ENCODE measurements around the gene RAB7A. TPM values are rescaled to one million over a fixed set of nuclear protein-coding genes. Genes with fewer than 3 reads are reported as not detected.

Gene RAB7A
- total RNA-seq, 1 experiment from 2014 or later = 155 TPM

- H2AK5ac ChIP-seq (ENCODE audit: insufficient read length, low read length) = no peak overlapping the region
- WGBS (ENCODE audit: extremely low coverage, insufficient read length, low lambda C conversion rate) = no CpG with 5 or more reads among the region's 1 CpG
- no peak overlapping the region for H3K23ac ChIP-seq (ENCODE audit: insufficient read length, low read depth, low read length)
- no peaks in the 10 kb centered on the region for H4K20me1 ChIP-seq (ENCODE audit: control insufficient read depth, insufficient read depth, insufficient read length)
- H2BK15ac ChIP-seq (ENCODE audit: low read depth, low read length) = no peak overlapping the region
- H4K8ac ChIP-seq (replicated peaks; ENCODE audit: insufficient read length, low read depth, low read length) = no peak overlapping the region
- H3K27ac ChIP-seq (ENCODE audit: insufficient read length, low read depth, low read length) = no peak overlapping the region
- H3K9ac ChIP-seq (ENCODE audit: extremely low read depth, insufficient read length, low read length) = no peak overlapping the region
- no peak overlapping the region for H2BK5ac ChIP-seq (ENCODE audit: insufficient read length, low read length)
- no peaks in the 10 kb centered on the region for H3K4me1 ChIP-seq (ENCODE audit: insufficient read depth, low read length)
- H3K56ac ChIP-seq (ENCODE audit: insufficient read length, low read depth, low read length) = no peak overlapping the region
- Mint-ChIP-seq H3K27me3 (ENCODE audit: low read depth) (no peaks in the 10 kb centered on the region), H3K36me3 (ENCODE audit: insufficient read depth in 1 of 3, low read depth in 3 of 3) (peaks cover 43 to 56% (median 45%) of the 10 kb centered on the region in 3 experiments), H3K27ac (no peak overlapping the region), H3K9me3 (peaks cover 9 to 23% of the 10 kb centered on the region in 2 experiments), H3K4me1 (peaks cover 3 to 4% of the 10 kb centered on the region in 2 experiments; a peak in 1 of 4 replicates), H3K4me3 (no peak overlapping the region)
- no peak overlapping the region for H3K4ac ChIP-seq (ENCODE audit: low read depth, low read length)
- H3K9me3 ChIP-seq (ENCODE audit: control insufficient read depth, low read depth, low read length) = no peaks in the 10 kb centered on the region
- H3T11ph ChIP-seq (ENCODE audit: low read length) = no peak overlapping the region
- no peak overlapping the region for H4K5ac ChIP-seq (ENCODE audit: insufficient read length, low read depth, low read length)
- H2BK12ac ChIP-seq (ENCODE audit: insufficient read length, low read depth, low read length) = no peak overlapping the region
- H3K14ac ChIP-seq (ENCODE audit: insufficient read depth, low read length) = no peak overlapping the region
- no peak overlapping the region for H3K4me2 ChIP-seq (ENCODE audit: insufficient read depth, insufficient read length, low read length)
- peaks cover 49% of the 10 kb centered on the region; the same call in 1 of the 2 replicates for H3K79me2 ChIP-seq (ENCODE audit: insufficient read depth, low read length)
- H2BK20ac ChIP-seq (ENCODE audit: low read depth, low read length, poor library complexity, severe bottlenecking) = no peak overlapping the region
- no peak overlapping the region for H4K91ac ChIP-seq (ENCODE audit: insufficient read length, low read depth, low read length)
- H3K27me3 ChIP-seq (ENCODE audit: insufficient read depth, low read length) = no peaks in the 10 kb centered on the region
- H3K23me2 ChIP-seq (ENCODE audit: insufficient read length, low read depth, low read length, poor library complexity, severe bottlenecking) = no peaks in the 10 kb centered on the region
- no peak overlapping the region for H2AFZ ChIP-seq (ENCODE audit: low read length)
- no peak overlapping the region for H2BK120ac ChIP-seq (ENCODE audit: low read depth, low read length, poor library complexity, severe bottlenecking)
- peaks cover 10% of the 10 kb centered on the region for H3K79me1 ChIP-seq (ENCODE audit: insufficient read depth, low read depth, low read length, poor library complexity, severe bottlenecking)
- H3K18ac ChIP-seq (ENCODE audit: insufficient read length, low read depth, low read length) = no peak overlapping the region
- DNase-seq = no peak
- TF ChIP-seq CTCF (conservative IDR thresholded peaks at IDR 0.05) = no peak
Observed at GRCh38 chr3:128740621-128741020, 14.6 kb downstream of the RAB7A start.

Measured in H9 (cell line).